ENCODE measurements around the gene LRRC25.

- TF ChIP-seq CTCF (conservative IDR thresholded peaks at IDR 0.05 in 1 of 2, IDR thresholded peaks at IDR 0.05 in 1 of 2; ENCODE audit: low read depth in 1 of 2, low read length in 2 of 2) (peak in 1 of 2 donors; percentile 9), EZH2 (IDR thresholded peaks at IDR 0.05; ENCODE audit: low read length, missing control alignments) (no peak)
Measured at GRCh38 chr19:18436671-18437490, 39.5 kb upstream of the LRRC25 start.
